K562 (cell line): ENCODE data around the gene DTNB. TPM values are rescaled to one million over a fixed set of nuclear protein-coding genes. Genes with fewer than 3 reads are reported as not detected.

ENCODE experiments used
- ATAC-seq: fragments of 200-7000 bp; cut with Tn5 transposase; 3 replicates; pipeline ENCODE4 v1.9.1; 2020; ENCODE audit warnings: moderate library complexity
- BruUV-seq: library from RNA; stranded (reverse); fragments of 400-500 nt; replicated peaks from 2 replicates; lab custom pipeline; 2021; lab: Mats Ljungman, UMichigan
- CTCF ChIA-PET: fragments of 300-600 bp; formaldehyde crosslinking; extraction: SDS; loops from one replicate; lab custom pipeline; 2021; ENCODE audit warnings: low intra/inter-chr PET ratio; lab: Yijun Ruan, JAX
- POLR2A ChIA-PET: fragments of 300-600, 350-650 bp; sonication (Branson Sonifier 250); formaldehyde crosslinking; extraction: SDS; loops from one replicate; lab custom pipeline; 2021; ENCODE audit warnings: antibody characterized with exemption, inconsistent platforms; lab: Yijun Ruan, JAX
- DNase-seq, 4 experiments: peaks; one replicate each; pipeline versions ENCODE4 v3.0.0 to v3.0.0-alpha.2; 2011 to 2018; ENCODE audit warnings: low spot score in 3 of 4, mixed read lengths in 3 of 4; ENCODE audit errors: extremely low read depth in 1 of 4
- FAIRE-seq: peaks from 2 replicates; lab custom pipeline; 2011; peaks lifted over from hg19 to GRCh38; lab: Jason Lieb, UNC
- H2AFZ ChIP-seq: 2 replicates; pipeline ENCODE4 v1.6.0; 2011; ENCODE audit warnings: low read depth, low read length, control low read depth, inconsistent platforms
- H3K27ac ChIP-seq: fragments of 200-600 bp; 3 replicates; pipeline ENCODE4 v1.8.0; 2011; ENCODE audit warnings: low read depth, mild to moderate bottlenecking, control low read depth, inconsistent platforms, low read length, moderate library complexity, mixed read lengths; ENCODE audit errors: extremely low read depth
- H3K27me3 ChIP-seq, 2 experiments: fragments of 300-600 bp in 1 of 2; 2 replicates in 1 of 2; 3 replicates in 1 of 2; pipeline versions ENCODE4 v1.6.0 to v1.8.0; 2011; ENCODE audit warnings: inconsistent platforms in 2 of 2, low read length in 2 of 2, mild to moderate bottlenecking in 1 of 2, mixed read lengths in 1 of 2, moderate library complexity in 1 of 2; ENCODE audit not compliant: control insufficient read depth in 2 of 2, insufficient read depth in 2 of 2
- H3K36me3 ChIP-seq: fragments of 300-600 bp; 3 replicates; pipeline ENCODE4 v1.8.0; 2011; ENCODE audit warnings: mild to moderate bottlenecking, low read length, inconsistent platforms; ENCODE audit not compliant: control insufficient read depth, insufficient read depth
- H3K4me1 ChIP-seq, 2 experiments: fragments of 200-600 bp in 1 of 2; replicated peaks in 1 of 2; 2 replicates in 1 of 2; 3 replicates in 1 of 2; pipeline versions ENCODE4 v1.5.1 to v1.8.0; 2011; ENCODE audit warnings: inconsistent platforms in 2 of 2, low read length in 2 of 2, mild to moderate bottlenecking in 1 of 2, mixed read lengths in 1 of 2, moderate library complexity in 1 of 2; ENCODE audit not compliant: control insufficient read depth in 2 of 2, insufficient read depth in 2 of 2
- H3K4me2 ChIP-seq: 2 replicates; pipeline ENCODE4 v1.6.1; 2011; ENCODE audit warnings: low read length, control low read depth, inconsistent platforms, mixed read lengths; ENCODE audit not compliant: insufficient read depth
- H3K4me3 ChIP-seq: fragments of 200-600 bp; sonication (generic), shearing (Covaris generic); 2 replicates; pipeline ENCODE4 v1.5.1; 2016; ENCODE audit warnings: control low read depth, inconsistent platforms
- H3K79me2 ChIP-seq: fragments of 200-600 bp; 3 replicates; pipeline ENCODE4 v1.8.0; 2011; ENCODE audit warnings: low read length, inconsistent platforms; ENCODE audit not compliant: control insufficient read depth, insufficient read depth
- H3K9ac ChIP-seq, 2 experiments: 2 replicates each; pipeline versions ENCODE4 v1.6.0 to v1.6.1; 2011; ENCODE audit warnings: low read depth in 2 of 2, low read length in 2 of 2, control low read depth in 1 of 2, inconsistent platforms in 1 of 2, mild to moderate bottlenecking in 1 of 2, mixed read lengths in 1 of 2; ENCODE audit not compliant: insufficient read depth in 1 of 2
- H3K9me1 ChIP-seq: one replicate; pipeline ENCODE4 v1.6.0; 2011; ENCODE audit warnings: inconsistent platforms, mild to moderate bottlenecking, low read length, moderate library complexity; ENCODE audit not compliant: control insufficient read depth, insufficient read depth
- H3K9me3 ChIP-seq: replicated peaks from 2 replicates; pipeline ENCODE4 v1.5.1; 2011; ENCODE audit warnings: low read depth, low read length, inconsistent platforms; ENCODE audit not compliant: control insufficient read depth, insufficient read depth
- H4K20me1 ChIP-seq: replicated peaks from 2 replicates; pipeline ENCODE4 v1.6.1; 2011; ENCODE audit warnings: low read length, inconsistent platforms, mixed read lengths; ENCODE audit not compliant: control insufficient read depth, insufficient read depth
- CBFA2T3 ChIP-seq: fragments of 450-650 bp; IDR thresholded peaks from 2 replicates; pipeline ENCODE4 v1.6.1; 2017
- ETS1 ChIP-seq: conservative IDR thresholded peaks from 2 replicates; pipeline ENCODE4 v1.6.1; 2011; ENCODE audit warnings: low read depth, mild to moderate bottlenecking, low read length; ENCODE audit not compliant: control insufficient read depth
- REST ChIP-seq, 2 experiments: fragments of 450-650 bp; formaldehyde crosslinking in 1 of 2; IDR thresholded peaks; 2 replicates each; pipeline versions ENCODE4 v1.4.0 to v1.6.1; 2014 to 2020; ENCODE audit warnings: mild to moderate bottlenecking in 2 of 2, borderline replicate concordance in 1 of 2, low read depth in 1 of 2
- RREB1 ChIP-seq: fragments of 250-450 bp; sonication (Bioruptor Pico); IDR thresholded peaks from 2 replicates; pipeline ENCODE4 v1.4.0; 2020
- in situ Hi-C: fragments of 300-500 bp; cut with MboI; formaldehyde crosslinking; loops from 4 replicates; pipeline ENCODE4 v1.15.0; 2018; ENCODE audit warnings: inconsistent platforms, mixed read lengths
- intact Hi-C: fragments of 100-400 bp; cut with micrococcal nuclease; formaldehyde crosslinking; loops from 2 replicates; pipeline ENCODE4 v1.14.2; 2022
- polyA plus RNA-seq, 8 experiments: library from polyadenylated mRNA; depleted of rRNA in 4 of 8; stranded (reverse) in 5 of 8; unstranded in 3 of 8; fragments of >200 nt; fragmentation: Nextera tagmentation in 2 of 8; fragmentation: Illumina TruSeq in 1 of 8; extraction: Ambion mirVana in 2 of 8; extraction: Trizol in 1 of 8; gene quantifications; 2 replicates each; pipeline versions ENCODE4 v1.2.1 to v1.2.3, GENCODE V29; 2011 to 2014; ENCODE audit warnings: inconsistent platforms in 1 of 8, missing spikeins in 1 of 8
- total RNA-seq, 7 experiments: library from RNA; depleted of rRNA in 6 of 7; stranded (reverse); fragments of >200 nt in 6 of 7; fragmentation: Illumina TruSeq in 2 of 7; extraction: Trizol in 2 of 7; gene quantifications; 2 replicates each; pipeline versions ENCODE4 v1.2.1 to v1.2.3, GENCODE V29; 2011 to 2021; ENCODE audit warnings: low replicate concordance in 1 of 7

DTNB gene
- total and polyA plus RNA-seq, 9 of the 15 experiments (the other 6 are each of a cell fraction or from before 2014, with no cell fraction given), result 0.18 to 2.0 (median 0.77) TPM; not detected in 2

- TF ChIP-seq REST (IDR thresholded peaks at IDR 0.05; ENCODE audit: borderline replicate concordance), result peak; percentile 56; the same call in 1 of the 2 replicates
- TF ChIP-seq REST (CRISPR knock-in tag; IDR thresholded peaks at IDR 0.05; ENCODE audit: low read depth), result no peak
Observed at GRCh38 chr2:25606892-25607291, 66.5 kb downstream of the DTNB start (continued).

- no peak for DNase-seq
- H3K4me2 ChIP-seq, result no peak overlapping the region
- no peak overlapping the region for H3K27ac ChIP-seq
- ChIA-PET CTCF (no interaction called here), POLR2A (interaction anchor here (1.0 kb wide), 1 partner anchor 22 kb away, joined by 4 read pairs; no protein-coding TSS in a partner anchor)
- no peak overlapping the region for H3K9ac ChIP-seq
- intact Hi-C loops (no loop called here), in situ Hi-C loops (no loop called here)
- BruUV-seq, result no TSS peak
- H3K79me2 ChIP-seq, result no peaks in the 10 kb centered on the region
- peaks cover 5 to 8% of the 10 kb centered on the region in 2 experiments; a peak in 3 of 5 replicates for H3K27me3 ChIP-seq
- no peak overlapping the region for H2AFZ ChIP-seq
- no peaks in the 10 kb centered on the region for H4K20me1 ChIP-seq
- FAIRE-seq, result no peak
- H3K4me1 ChIP-seq, result no peaks in the 10 kb centered on the region
- no peaks in the 10 kb centered on the region for H3K9me1 ChIP-seq
- H3K4me3 ChIP-seq, result no peak overlapping the region
- H3K36me3 ChIP-seq, result no peaks in the 10 kb centered on the region
- H3K9me3 ChIP-seq, result no peaks in the 10 kb centered on the region
- ATAC-seq, result no peak
- TF ChIP-seq ETS1, result no peak
- no peak for TF ChIP-seq RREB1 (CRISPR knock-in tag)
- TF ChIP-seq CBFA2T3, result no peak
Observed at GRCh38 chr2:25602333-25602723, 71.0 kb downstream of the DTNB start.
